Measurements from ENCODE around the gene SERINC5.
A peak's percentile ranks its signal among the peaks of the same experiment; 100 is the strongest.
"Not testable (repeated sequence)": the region's sequence is repeated elsewhere in the genome, so short reads cannot be mapped to it uniquely, and the experiment has no call there.

SERINC5 gene

DNA sequence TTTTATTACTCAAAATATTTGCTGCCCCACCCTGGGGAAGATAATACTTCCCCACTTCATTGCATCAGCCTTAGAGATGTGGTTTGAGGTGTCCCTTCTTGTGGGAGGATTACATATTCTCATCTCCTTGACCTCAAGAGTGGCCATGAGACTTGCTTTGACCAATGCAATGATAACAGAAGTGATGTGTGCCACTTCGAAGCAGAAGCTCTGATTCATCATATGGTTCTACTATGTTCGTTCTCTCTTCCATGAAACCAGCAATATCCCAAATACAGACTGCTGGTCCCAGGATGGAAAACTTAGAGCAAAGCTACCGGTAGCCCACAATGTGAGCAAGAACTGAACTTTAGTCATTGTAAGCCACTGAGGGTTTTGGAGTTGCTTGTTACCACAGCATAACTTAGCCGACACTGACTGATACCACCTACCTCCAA lies 128.7 kb downstream of the SERINC5 start:
- DNase-seq: no peak

GRCh38 chr5:80125962-80126480 lies 129.8 kb downstream of the SERINC5 start:
- no peak for DNase-seq

DNA sequence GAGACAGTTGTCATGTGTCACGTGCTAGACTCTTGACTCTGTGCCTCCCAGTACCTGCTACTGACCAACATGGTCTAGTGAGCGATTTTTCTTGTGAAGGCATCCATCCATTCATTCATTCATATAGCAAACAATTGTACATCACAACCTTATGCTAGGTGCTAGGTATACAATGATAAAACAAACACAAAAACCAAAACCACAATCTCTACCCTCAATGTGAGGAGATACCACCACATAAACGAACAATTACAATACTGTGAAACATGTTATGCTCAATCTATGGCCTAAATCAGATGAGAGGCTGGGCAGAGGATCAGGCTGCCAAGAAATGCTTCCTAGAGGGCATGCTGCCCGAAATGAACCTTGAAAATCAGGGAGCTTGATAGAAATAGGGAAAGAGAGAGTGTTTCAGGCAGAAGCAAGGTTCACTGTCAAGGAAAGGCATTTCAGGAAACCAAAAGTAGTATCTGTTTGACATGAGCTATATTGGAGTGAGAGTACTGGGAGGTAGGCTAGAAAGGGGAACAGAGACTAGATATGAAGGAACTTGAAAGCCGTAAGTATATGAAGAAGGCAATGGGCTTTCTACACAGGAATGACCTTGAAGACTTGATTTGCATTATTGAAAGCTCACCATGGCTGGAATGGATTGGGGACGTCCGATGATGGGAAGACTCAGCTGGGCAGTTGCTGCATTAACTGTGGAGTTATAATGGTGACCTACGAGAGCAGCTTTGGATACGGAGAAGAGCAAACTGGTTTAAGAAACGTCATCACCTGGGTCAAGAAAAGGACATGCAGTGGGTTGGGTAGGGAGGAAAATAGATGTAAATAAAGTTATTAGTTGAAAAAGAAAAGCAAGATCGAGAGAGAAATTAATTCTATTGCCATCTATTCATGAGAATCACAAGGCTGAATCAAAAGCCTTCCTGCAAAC lies 130.6 kb downstream of the SERINC5 start:
- no peak for DNase-seq

DNA sequence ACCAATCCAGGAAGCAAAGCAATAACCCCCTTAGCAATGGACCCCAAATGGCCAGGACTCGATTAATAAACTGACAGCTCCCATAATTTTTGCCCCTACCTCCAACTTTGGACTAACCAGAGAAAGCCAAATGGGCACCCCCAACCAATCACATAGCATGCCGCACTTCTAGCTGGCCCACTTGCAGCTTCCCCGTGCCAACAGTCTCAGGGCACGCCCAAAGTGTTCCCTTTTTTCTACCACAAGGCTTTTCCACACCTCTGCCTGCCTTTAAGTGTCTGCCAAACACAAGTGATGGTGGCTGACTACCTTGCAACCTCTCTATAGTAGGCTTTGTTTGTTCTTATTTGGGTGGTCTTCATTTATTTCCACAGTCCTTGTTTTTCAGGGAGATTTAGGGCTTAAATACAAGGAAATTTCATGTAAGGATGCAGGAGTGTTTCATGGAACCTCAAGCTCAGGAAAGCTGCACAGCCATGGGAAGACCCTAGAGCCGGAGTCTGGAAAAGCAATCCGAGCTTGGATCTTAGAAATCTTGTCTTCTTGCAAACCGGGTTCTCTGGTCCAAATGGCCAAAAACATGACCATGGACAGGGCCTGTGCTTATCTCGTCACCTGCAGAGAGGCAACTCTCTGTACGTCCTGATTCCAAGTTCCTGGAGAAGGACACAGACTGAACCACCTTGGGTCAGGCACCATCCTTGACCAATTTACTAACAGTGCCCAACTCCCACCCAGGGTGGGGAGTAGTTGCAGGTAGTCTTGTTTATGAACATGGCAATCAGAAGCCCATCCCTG lies 131.5 kb downstream of the SERINC5 start:
- DNase-seq: no peak

DNA sequence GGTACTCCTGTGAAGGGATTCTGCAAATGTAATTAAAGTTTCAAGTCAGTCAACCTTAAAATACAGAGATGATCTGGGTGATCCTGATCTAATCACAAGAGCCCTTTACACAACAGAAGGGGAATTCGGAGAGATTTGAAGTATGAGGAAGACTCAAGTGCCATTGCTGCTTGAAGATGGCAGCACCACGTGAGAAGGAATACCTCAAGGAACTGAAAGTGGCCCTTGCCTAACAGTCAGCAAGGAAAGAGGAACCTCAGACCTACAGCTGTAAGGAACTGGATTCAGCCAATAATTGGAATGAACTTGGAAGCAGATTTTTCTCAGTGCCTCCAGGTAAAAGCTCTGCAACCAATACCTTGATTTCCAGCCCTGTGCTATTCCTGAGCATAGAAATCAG lies 133.3 kb downstream of the SERINC5 start:
- DNase-seq: peak; percentile 17 to 25

- DNase-seq: no peak
Measured at GRCh38 chr5:80119372-80119771, 136.5 kb downstream of the SERINC5 start.

- DNase-seq: no peak
Measured at GRCh38 chr5:80117446-80117845, 138.4 kb downstream of the SERINC5 start.

DNA sequence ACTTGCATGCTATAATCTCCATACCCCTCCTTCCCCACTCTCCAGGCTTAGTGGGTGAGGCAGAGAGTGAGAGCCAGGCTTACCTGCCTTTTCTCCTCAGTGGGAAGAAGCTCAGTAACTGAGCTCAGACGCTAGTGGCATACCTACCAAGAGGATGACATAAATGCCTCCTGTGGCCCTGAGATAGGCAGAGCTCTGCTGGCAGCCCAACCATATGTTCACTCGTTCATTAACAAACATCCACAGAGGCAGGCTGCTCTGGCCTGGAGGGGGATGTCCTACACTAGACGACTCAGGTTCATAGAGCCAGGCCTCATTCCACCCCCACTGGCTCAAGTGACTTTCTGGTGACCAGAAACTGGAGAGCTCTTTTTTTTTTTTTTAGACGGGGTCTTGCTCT lies 139.4 kb downstream of the SERINC5 start:
- no peak for DNase-seq

DNA sequence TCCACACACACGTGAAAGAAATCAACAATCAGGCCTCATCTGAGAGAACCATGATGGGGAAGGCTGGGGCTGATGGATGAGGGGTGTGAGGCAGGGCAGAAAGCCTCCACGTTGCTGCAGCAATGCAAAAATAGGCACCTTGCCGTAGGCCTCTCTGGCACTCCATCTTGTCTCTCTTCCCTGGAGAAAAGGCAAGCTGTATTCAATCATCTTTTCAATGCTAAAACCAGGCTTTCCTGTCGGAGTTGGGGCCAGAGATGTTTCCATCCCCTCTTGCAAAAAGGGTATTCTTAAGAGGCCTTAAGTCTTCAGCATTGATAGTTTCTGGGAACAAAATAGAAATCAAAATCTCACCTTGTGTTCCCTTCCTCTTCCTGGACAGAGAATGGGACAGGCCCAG lies 139.8 kb downstream of the SERINC5 start:
- DNase-seq: no peak

DNA sequence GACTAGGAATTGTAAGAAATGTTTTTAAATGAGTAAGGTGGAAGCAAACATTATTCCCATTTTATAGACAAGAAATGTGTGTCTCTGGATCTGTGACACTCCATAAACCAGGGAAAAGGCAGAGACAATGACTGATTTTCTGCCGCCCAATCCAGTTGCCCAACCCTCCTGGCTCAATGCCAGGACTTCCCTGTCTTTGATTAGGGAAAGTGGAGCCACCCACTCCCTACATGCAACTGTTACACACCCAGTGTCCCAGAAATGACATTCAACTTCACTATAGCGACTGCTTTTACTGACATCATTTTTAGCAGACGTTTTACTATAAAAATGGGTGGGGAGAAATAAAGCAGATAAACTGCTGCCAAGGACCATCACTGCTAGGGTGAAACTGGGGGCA lies 141.0 kb downstream of the SERINC5 start:
- no peak for DNase-seq

GRCh38 chr5:80111376-80111990 lies 144.4 kb downstream of the SERINC5 start:
- DNase-seq: not testable (repeated sequence)

DNA sequence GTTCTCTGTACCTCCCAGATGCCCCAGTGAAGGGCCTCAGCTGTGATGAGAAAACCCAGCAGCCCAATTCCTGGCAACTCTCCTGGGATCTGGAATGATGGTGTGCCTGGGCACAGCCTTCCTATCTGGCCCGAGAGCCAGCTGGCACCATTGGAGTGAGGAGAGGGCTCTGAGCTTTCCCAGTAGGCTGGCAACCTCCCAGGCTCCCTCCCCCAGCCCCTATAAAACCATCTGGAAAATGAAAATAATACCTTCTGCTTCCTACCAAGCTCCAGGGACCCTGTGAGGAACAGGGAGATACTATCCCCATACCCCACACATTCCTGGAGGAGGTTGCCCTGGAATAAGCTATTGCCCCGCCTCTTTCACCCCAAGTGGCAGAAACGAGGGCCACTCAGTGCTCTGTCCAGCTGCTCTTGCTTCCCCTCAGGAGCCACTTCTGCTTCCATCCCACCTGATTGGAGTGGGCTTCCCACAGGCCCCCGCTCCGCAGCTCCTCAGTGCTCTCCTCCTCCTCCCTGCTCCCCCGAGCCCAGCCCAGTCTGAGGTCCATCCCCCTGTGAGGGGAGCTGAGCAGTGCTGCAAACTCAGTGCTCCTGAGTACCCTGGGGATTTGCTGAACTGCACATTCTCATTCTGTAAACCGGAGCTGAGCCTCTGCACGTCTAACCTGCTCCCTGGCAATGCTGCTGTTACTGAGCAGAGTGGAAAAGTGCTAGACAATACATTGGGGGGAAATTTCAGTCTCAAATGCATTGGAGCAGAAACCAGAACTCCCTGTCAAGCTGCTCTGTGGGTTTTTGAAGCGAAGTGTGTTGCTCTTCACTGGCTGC lies 146.0 kb downstream of the SERINC5 start:
- DNase-seq: peak; percentile 11 to 36

DNA sequence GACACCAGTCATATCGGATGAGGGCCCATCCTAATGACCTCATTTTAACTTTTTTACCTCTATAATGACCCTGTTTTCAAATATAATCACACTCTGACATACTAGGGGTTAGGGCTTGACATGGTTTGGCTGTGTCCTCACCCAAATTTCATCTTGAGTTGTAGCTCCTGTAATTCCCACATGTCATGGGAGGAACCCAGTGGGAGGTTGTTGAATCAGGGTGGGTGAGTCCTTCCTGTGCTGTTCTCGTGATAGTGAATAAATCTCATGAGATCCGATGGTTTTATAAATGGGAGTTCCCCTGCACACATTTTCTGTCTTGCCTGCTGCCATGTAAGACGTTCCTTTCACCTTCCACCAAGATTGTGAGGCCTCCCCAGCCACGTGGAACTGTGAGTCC lies 148.9 kb downstream of the SERINC5 start:
- no peak for DNase-seq

DNA sequence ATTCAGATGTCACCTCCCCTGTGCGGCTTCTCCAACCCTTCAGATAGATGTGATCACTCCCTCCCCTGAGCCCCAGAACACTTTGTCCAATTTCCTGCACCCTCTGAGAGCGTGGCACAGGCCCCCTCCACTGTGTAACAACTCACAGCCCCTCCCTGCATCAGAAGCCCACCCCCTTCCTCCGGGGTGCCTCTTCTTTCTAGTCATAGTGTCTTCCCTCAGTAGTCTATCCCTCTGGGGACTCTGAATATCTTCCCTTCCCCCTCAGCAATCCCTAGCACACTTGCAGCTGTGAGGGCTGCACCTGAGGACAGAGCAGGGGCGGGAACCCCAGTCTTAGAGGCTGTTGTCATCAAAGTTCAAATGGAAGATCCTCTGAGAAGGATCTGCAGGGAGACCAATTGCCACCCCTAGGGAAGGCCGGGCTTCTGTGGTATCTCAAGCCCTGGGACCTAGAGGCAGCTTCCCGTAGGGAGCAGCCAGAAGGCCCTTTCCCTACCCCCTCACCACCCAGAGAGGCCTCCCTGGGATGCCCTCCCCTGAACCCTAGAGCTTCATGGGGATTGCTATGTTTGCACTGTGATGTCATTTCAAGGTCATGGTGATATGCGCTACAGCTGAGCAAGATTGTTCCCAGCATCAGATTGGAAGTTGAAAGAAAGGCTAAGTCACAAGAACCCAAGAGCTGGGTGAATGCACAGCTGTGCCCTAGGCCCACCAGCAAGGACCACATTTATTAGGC lies 150.0 kb downstream of the SERINC5 start:
- no peak for DNase-seq

GRCh38 chr5:80103371-80103770 lies 152.5 kb downstream of the SERINC5 start:
- no peak for DNase-seq

DNA sequence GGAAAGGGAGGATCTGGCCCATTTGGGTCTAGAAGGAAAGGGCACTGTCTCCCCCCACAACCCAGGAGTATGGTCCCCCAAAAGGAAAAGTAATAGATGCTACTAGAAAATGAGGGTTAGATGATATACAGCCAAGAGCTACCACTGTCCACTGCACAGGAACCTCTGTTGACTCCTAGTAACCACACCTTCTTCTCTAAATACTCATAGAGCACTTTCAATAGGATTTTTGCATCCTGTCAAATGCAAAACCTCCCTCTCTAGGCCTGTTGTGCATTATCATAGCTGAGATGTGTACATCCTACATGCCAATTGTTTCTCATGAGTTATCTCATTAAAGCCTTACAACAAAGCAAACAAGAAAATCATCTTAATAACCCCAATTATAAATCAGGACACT lies 153.9 kb downstream of the SERINC5 start:
- DNase-seq: no peak

DNA sequence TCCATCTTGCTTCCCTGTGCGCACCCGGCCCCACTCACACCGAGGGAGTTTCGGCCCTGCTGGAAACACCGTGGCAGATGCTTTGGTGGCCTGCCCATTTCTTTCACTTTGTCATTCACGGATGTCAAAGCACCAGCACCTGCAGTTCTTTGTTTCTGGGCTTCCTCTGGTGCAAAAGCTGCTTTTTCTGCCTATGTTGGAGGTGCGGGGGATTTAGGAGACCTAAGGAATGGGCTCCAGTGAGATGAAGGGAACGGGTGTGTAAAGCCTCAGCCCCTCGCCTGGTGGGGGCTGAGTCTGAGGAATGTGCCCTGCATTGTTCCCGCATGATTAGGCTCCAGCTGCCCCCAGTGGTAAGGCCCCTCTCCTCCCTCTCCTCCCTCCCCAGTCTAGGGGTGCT lies 158.4 kb downstream of the SERINC5 start:
- no peak for DNase-seq

DNA sequence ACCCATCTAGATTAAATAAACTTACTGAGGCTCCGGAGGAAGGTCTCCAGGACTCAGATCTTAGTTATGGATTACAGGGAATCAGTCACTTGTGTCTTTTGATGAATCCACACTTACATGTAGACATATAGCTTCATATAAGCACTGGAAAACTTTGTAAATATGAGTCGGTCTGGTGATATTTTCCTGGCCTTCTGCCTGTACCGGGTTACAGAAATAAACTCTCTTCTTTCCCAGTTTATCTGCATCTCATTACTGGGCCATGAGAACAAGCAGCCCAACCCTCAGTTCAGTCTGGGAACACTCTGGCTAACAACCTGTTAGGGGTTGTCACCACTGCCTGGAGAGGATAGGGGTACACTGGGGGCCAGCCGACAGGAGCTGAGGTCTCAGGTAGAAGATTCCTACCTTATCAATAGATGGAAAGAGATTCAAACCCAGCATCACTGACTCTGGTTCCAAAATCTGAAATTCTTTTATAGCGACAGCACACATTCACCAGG lies 161.6 kb downstream of the SERINC5 start:
- DNase-seq: no peak

DNA sequence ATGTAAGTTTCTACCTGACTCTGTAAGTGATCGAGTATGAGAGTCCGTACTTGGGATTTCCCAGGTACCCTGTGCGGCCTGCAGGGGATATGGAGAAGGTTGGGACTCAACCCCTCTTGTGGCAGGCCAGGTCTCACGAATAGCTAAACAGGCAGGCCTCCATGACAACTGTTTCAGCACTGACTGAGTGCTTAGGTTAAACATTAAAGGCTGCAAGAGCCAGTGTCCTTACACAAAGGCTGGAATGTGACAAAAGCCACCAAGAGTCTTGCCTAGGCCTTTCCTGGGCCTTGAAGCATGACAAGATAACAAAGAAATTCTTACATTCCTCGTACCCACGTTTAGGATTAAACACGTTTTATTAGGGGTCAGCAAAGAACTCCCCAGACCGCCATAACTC lies 162.1 kb downstream of the SERINC5 start:
- no peak for DNase-seq

DNA sequence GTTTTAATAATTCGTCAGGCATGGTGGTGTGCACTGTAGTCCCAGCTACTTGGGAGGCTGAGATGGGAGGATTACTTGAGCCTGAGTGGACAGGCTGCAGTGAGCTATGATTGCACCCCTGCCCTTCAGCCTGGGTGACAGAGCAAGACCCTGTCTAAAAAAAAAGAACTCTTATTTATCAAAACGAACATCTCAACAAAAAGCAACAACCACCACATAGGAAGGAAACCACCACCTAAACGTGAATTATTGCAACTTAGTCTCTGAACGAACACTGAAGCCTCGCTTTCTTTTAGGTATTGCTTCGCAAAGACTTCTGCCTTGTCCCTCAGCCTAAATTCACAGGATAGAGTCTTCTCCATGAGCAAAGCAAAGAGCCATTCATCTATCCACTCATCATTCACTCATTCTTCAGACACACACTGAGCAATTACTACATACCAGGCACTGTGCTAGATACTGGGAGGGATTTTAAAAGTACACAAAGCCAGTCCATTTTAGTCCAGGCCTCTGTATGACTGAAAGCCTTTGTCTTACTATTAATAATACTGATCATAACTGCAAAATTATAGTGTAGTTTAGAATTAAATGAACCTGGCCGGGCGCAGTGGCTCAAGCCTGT lies 163.3 kb downstream of the SERINC5 start:
- no peak for DNase-seq

- DNase-seq: peak in 1 of 2 donors; percentile 73
Measured at GRCh38 chr5:80091792-80092192, 164.1 kb downstream of the SERINC5 start.

All from hippocampal formation (tissue), 2 donors.